Retinal pigment epithelial cell (primary cell): ENCODE data around the gene NPHS1.
"Not testable (repeated sequence)": the region's sequence is repeated elsewhere in the genome, so short reads cannot be mapped to it uniquely, and the experiment has no call there.

Experiments
- DNase-seq: peaks from one replicate; pipeline ENCODE4 v3.0.0-alpha.2; 2010; ENCODE audit warnings: low read depth
- H3K4me3 ChIP-seq: 2 replicates; pipeline ENCODE4 v1.5.1; 2011; ENCODE audit warnings: mild to moderate bottlenecking, low read length, control low read depth, moderate library complexity
- CTCF ChIP-seq: conservative IDR thresholded peaks from 2 replicates; pipeline ENCODE4 v1.5.1; 2011; ENCODE audit warnings: low read depth, low read length, control low read depth, inconsistent platforms

NPHS1 gene

GRCh38 chr19:35846038-35846668, 6.2 kb downstream of the NPHS1 start:
- H3K4me3 ChIP-seq: no peak overlapping the region
- DNase-seq: no peak
- TF ChIP-seq CTCF: no peak

DNA sequence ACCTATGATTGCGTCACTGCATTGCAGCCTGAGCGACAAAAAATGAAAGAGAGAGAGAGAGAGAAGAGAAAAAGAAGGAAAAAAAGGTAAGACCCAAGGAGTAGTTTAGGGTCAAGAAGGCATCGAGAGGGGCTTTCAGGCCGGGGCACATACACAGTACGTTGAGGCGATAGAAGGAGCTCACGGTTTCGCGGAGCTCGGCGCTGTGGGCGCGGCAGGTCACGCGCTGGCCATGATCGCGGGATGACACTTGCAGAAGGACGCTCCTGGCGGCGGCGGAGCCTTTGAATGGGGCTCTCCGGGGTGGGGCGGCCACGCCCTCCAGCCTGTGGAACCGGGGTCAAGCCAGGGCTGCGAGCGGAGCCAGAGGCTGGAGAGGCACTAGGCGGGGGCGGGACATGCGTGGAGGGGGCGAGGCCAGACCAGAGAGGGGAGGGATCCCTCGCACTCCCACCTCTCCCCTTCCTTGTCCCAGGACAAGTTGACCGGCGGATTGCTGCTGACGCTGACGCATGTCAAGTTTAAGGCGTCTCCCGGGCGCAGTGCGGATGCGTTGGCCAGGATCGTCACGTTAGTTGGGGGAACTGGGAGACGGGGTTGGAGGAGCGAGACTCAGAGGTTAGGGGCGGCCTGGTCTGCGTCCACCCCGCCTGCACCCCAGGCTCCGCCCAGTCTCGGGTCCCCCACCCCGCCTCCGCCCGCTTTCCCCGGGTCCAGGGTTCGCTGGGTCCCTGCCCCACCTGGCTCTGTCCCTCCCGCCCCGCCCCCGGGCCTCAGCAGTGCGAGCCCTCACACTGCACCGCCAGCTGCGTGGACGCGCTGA, 6.9 kb downstream of the NPHS1 start:
- no peak for TF ChIP-seq CTCF
- no peak for DNase-seq
- H3K4me3 ChIP-seq: peak overlapping the region; percentile 17

- DNase-seq: no peak
- H3K4me3 ChIP-seq: no peak overlapping the region
- TF ChIP-seq CTCF: no peak
Measured at GRCh38 chr19:35844482-35845214, 7.7 kb downstream of the NPHS1 start.

DNA sequence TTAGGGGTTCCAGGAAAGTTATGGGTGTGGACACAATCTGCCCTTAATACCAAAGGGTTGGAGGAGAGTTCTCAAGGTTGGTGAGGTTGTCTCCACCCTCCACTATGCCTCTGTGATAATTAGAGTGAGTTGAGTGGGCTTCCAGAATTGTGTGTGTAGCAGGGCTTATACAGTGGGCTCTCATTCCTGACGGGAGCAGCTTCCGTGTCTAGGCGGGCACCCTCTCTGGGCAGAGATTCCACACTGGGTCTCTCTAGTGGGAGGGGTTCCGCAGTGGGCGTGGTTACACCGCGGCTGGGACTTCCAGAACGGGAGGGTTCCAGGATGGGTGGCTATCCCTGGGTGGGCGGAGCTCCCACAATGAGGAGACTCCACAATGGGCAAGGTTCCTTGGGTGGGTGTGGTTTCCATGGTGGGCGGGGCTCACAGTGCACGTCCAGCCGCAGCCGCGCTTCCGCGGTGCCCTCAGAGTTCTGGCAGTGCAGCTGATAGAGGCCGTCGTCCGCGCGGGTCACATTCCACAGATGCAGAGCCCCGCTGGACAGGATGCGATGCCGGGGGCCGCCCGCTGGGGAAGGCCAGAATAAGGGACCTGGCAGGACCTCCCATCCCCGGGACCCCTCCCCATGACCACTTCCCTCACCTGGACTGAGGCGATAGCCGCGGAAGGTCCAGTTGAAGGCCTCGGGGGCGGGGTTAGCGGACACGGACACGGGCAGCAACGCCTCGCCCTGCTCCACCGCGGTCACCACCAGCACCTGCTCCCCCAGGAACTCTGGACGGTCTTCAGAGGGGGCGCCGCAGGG, 8.4 kb downstream of the NPHS1 start:
- no peak for DNase-seq
- no peak for TF ChIP-seq CTCF
- no peak overlapping the region for H3K4me3 ChIP-seq

DNA sequence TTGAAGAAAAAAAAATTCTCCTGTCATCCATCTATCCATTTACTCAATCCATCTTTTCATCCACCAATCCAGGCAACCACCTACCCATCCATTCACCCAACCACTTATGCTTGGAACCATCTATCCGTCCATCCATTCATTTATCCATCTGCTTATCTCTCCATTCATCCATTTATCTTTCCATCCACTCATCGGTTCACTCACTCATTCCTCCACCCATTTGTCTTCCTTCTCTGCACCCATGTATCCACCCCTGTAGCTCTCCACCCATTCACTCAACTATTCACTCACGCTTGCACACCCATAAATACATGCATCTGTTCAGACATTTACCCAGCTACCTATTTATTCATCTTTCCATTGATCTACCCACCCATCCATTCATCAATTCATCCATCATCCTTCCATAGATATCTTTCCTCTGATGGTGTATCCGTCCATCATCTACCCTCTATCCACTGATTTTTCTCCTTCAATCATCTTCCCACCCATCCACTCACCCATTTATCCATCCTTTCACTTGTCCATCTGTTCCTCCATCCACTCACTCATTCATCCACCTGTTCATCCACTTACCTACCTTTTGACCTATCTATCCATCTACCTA, 9.5 kb downstream of the NPHS1 start:
- TF ChIP-seq CTCF: no peak
- no peak for DNase-seq
- H3K4me3 ChIP-seq: no peak overlapping the region

GRCh38 chr19:35841961-35842595, 10.2 kb downstream of the NPHS1 start:
- no peak overlapping the region for H3K4me3 ChIP-seq
- no peak for TF ChIP-seq CTCF
- DNase-seq: no peak

- not testable (repeated sequence) for DNase-seq, H3K4me3 ChIP-seq
Measured at GRCh38 chr19:35836096-35836495, 16.2 kb downstream of the NPHS1 start.
